Small intestine (tissue), 7 donors: ENCODE measurements around the gene KLRG1. TPM values are rescaled to one million over a fixed set of nuclear protein-coding genes. Genes with fewer than 3 reads are reported as not detected.

Experiments
- DNase-seq, 2 donors: peaks; one replicate each; pipeline versions ENCODE4 v3.0.0 to v3.0.0-alpha.2; 2013
- FAIRE-seq: peaks from 2 replicates; lab custom pipeline; 2012; peaks lifted over from hg19 to GRCh38; lab: Jason Lieb, UNC
- H3K27ac ChIP-seq, 3 donors: one replicate each; pipeline ENCODE4 v1.5.1; 2013; ENCODE audit warnings: low read length in 2 of 3, mild to moderate bottlenecking in 2 of 3, control low read depth in 1 of 3, inconsistent platforms in 1 of 3, low read depth in 1 of 3, moderate library complexity in 1 of 3
- H3K27me3 ChIP-seq, 3 donors: one replicate each; pipeline ENCODE4 v1.6.1; 2013; ENCODE audit warnings: low read length in 3 of 3, inconsistent platforms in 1 of 3; ENCODE audit not compliant: control insufficient read depth in 3 of 3, insufficient read depth in 3 of 3
- H3K36me3 ChIP-seq, 3 donors: one replicate each; pipeline ENCODE4 v1.6.1; 2013; ENCODE audit warnings: low read length in 3 of 3, inconsistent platforms in 1 of 3, low read depth in 1 of 3, mild to moderate bottlenecking in 1 of 3, moderate library complexity in 1 of 3; ENCODE audit not compliant: control insufficient read depth in 3 of 3, insufficient read depth in 2 of 3
- H3K4me1 ChIP-seq, 3 donors: one replicate each; pipeline ENCODE4 v1.6.1; 2013; ENCODE audit warnings: low read length in 2 of 3, inconsistent platforms in 1 of 3, low read depth in 1 of 3, mild to moderate bottlenecking in 1 of 3, moderate library complexity in 1 of 3; ENCODE audit not compliant: control insufficient read depth in 3 of 3, insufficient read depth in 2 of 3
- H3K4me3 ChIP-seq, 3 donors: one replicate each; pipeline ENCODE4 v1.5.1; 2013; ENCODE audit warnings: low read length in 3 of 3, control low read depth in 1 of 3, inconsistent platforms in 1 of 3, low read depth in 1 of 3, mild to moderate bottlenecking in 1 of 3, moderate library complexity in 1 of 3
- H3K9me3 ChIP-seq, 2 donors: one replicate each; pipeline ENCODE4 v1.6.1; 2013; ENCODE audit warnings: low read depth in 1 of 2, low read length in 1 of 2; ENCODE audit not compliant: control insufficient read depth in 2 of 2, insufficient read depth in 1 of 2
- WGBS, 3 donors: extraction: QIAGEN DNeasy Blood & Tissue Kit; methylation state at CpG; one replicate each; pipeline ENCODE4 v1.1.7; 2013; 5-methylcytosine and 5-hydroxymethylcytosine counted together
- polyA plus RNA-seq, 4 donors: library from polyadenylated mRNA; stranded (reverse) in 3 of 4; unstranded in 1 of 4; fragments of 200-250 nt in 3 of 4; fragments of 120-200 nt in 1 of 4; gene quantifications; one replicate each; pipeline versions ENCODE4 v1.2.1 to v1.2.3, GENCODE V29; 2013
- donor health status: healthy with polysubstance abuse.
- donor health status: control.
- donor health status: control.
- donor health status: Bipolar disorder and iron deficiency.
- donor health status: healthy.

KLRG1 gene
- polyA plus RNA-seq, 4 donors, result 1.4 to 1.7 (median 1.6) TPM; not detected in 1

GRCh38 chr12:8991371-8992345 lies 2.3 kb downstream of the KLRG1 start:
- H3K27ac ChIP-seq, result peak overlapping the region in 1 of 3 donors; percentile 38
- no peak for FAIRE-seq
- no peaks in the 10 kb centered on the region for H3K27me3 ChIP-seq
- 62 to 69% (median 63%) methylated on average over 6 of the region's 6 CpGs for WGBS, 3 donors
- H3K36me3 ChIP-seq, result no peaks in the 10 kb centered on the region
- no peak overlapping the region for H3K4me3 ChIP-seq
- peaks cover 0 to 5% (median 0%) of the 10 kb centered on the region in 3 donors for H3K4me1 ChIP-seq
- H3K9me3 ChIP-seq, result no peaks in the 10 kb centered on the region
- DNase-seq, result peak in 1 of 2 donors; percentile 1

DNA sequence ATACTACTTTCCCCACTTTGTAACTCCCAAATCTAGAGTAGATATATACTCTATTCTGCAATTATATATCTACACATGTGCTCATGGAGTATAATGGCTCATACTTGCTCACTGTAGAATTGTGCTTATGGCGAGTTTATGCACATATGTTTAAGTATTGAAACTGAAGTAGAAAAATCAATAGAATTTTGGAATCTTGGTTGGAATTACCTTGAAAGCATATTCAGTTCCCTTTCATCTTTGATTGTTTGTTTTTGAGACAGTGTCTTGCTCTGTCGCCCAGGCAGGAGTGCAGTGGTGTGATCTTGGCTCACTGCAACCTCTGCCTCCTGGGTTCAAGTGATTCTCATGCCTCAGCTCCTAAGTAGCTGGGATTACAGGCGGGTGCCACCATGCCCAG lies 4.5 kb downstream of the KLRG1 start:
- Histone ChIP-seq H3K9me3 (no peaks in the 10 kb centered on the region), H3K36me3 (no peaks in the 10 kb centered on the region), H3K27me3 (no peaks in the 10 kb centered on the region), H3K27ac (no peak overlapping the region), H3K4me3 (no peak overlapping the region), H3K4me1 (no peaks in the 10 kb centered on the region)
- no peak for DNase-seq
- FAIRE-seq, result no peak
- 80 to 92% (median 87%) methylated on average over 3 of the region's 3 CpGs for WGBS, 3 donors

GRCh38 chr12:8995021-8995775 lies 5.9 kb downstream of the KLRG1 start:
- Histone ChIP-seq H3K27ac (no peak overlapping the region), H3K27me3 (no peaks in the 10 kb centered on the region), H3K4me1 (no peaks in the 10 kb centered on the region), H3K36me3 (no peaks in the 10 kb centered on the region), H3K9me3 (no peaks in the 10 kb centered on the region), H3K4me3 (no peak overlapping the region)
- WGBS, 3 donors, result 83 to 94% (median 86%) methylated on average over 4 of the region's 4 CpGs
- no peak for FAIRE-seq
- no peak for DNase-seq

GRCh38 chr12:8996682-8997405 lies 7.5 kb downstream of the KLRG1 start:
- Histone ChIP-seq H3K9me3 (no peaks in the 10 kb centered on the region), H3K27ac (no peak overlapping the region), H3K27me3 (no peaks in the 10 kb centered on the region), H3K36me3 (no peaks in the 10 kb centered on the region), H3K4me3 (no peak overlapping the region), H3K4me1 (no peaks in the 10 kb centered on the region)
- 74 to 78% (median 77%) methylated on average over 5 of the region's 5 CpGs for WGBS, 3 donors
- FAIRE-seq (no peak), DNase-seq (peak; percentile 11 to 57)

GRCh38 chr12:9001233-9001632 lies 11.9 kb downstream of the KLRG1 start:
- Histone ChIP-seq H3K27me3 (no peaks in the 10 kb centered on the region), H3K9me3 (no peaks in the 10 kb centered on the region), H3K36me3 (no peaks in the 10 kb centered on the region), H3K4me1 (no peaks in the 10 kb centered on the region), H3K27ac (no peak overlapping the region), H3K4me3 (no peak overlapping the region)
- FAIRE-seq, result no peak
- DNase-seq, result no peak
- 80 to 82% (median 82%) methylated on average over 4 of the region's 4 CpGs for WGBS, 3 donors

- Histone ChIP-seq H3K4me1 (no peaks in the 10 kb centered on the region), H3K27me3 (no peaks in the 10 kb centered on the region), H3K36me3 (no peaks in the 10 kb centered on the region), H3K4me3 (no peak overlapping the region), H3K9me3 (no peaks in the 10 kb centered on the region), H3K27ac (no peak overlapping the region)
- DNase-seq (no peak), FAIRE-seq (no peak)
Measured at GRCh38 chr12:9002335-9002734, 13.0 kb downstream of the KLRG1 start.

DNA sequence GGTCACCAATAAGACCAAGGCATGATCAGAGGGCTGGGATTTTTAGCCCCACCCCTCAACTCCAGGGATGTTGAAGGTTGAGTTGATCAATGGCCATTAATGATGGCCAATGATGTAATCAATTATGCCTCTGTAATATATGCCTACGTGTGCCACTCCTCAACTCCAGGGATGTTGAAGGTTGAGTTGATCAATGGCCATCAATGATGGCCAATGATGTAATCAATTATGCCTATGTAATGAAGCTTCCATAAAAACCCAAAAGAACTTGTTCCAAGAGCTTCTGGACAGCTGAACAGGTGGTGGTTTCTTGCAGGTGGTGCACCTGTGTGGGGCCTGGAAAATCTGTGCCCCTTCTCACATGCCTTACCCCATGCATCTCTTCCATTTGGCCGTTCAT lies 33.2 kb downstream of the KLRG1 start:
- Histone ChIP-seq H3K27ac (no peak overlapping the region), H3K4me3 (no peak overlapping the region), H3K9me3 (no peaks in the 10 kb centered on the region), H3K4me1 (no peaks in the 10 kb centered on the region), H3K27me3 (no peaks in the 10 kb centered on the region), H3K36me3 (no peaks in the 10 kb centered on the region)
- 74 to 95% (median 85%) methylated on average over 2 of the region's 2 CpGs for WGBS, 3 donors
- no peak for FAIRE-seq
- no peak for DNase-seq

DNA sequence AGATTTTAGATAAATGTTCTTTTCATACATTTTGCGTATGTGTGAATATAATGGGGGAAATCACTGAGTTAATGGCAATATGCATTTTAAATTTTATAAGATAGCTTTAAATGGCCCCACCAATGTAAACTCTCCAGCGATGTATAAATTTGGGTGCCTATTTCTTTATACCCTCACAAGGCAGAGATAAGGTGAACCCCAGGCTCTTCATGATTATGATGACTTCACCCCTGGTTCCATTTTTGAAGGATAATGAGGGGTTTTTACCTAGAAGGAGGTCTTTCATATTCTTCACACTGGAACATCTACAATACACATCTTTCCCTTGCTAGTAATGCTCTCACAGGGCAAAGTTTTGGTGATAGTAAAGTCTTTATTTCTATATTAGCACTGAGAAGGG lies 35.2 kb downstream of the KLRG1 start:
- WGBS, 3 donors, result 87 to 90% (median 89%) methylated on average over 2 of the region's 2 CpGs
- FAIRE-seq (no peak), DNase-seq (no peak)
- Histone ChIP-seq H3K4me3 (no peak overlapping the region), H3K9me3 (no peaks in the 10 kb centered on the region), H3K27ac (peak overlapping the region in 1 of 3 donors; percentile 45), H3K27me3 (no peaks in the 10 kb centered on the region), H3K36me3 (no peaks in the 10 kb centered on the region), H3K4me1 (no peaks in the 10 kb centered on the region)
